Ishikawa (cell line): ENCODE data around the gene NOB1.

Experiments
- CEBPB ChIP-seq: IDR thresholded peaks from 2 replicates; pipeline ENCODE4 v1.6.1; 2012
- CREB1 ChIP-seq: IDR thresholded peaks from 2 replicates; pipeline ENCODE4 v1.6.1; 2012; ENCODE audit warnings: low read depth
- EGR1 ChIP-seq: IDR thresholded peaks from 2 replicates; pipeline ENCODE4 v1.6.1; 2012
- EP300 ChIP-seq: IDR thresholded peaks from 2 replicates; pipeline ENCODE4 v1.6.1; 2012; ENCODE audit warnings: borderline replicate concordance
- FOXM1 ChIP-seq: IDR thresholded peaks from 2 replicates; pipeline ENCODE4 v1.6.1; 2012; ENCODE audit warnings: low read depth, borderline replicate concordance
- NFIC ChIP-seq: IDR thresholded peaks from 2 replicates; pipeline ENCODE4 v1.6.1; 2012
- RAD21 ChIP-seq: IDR thresholded peaks from 2 replicates; pipeline ENCODE4 v1.6.1; 2012; ENCODE audit warnings: low read depth
- TAF1 ChIP-seq: IDR thresholded peaks from 2 replicates; pipeline ENCODE4 v1.6.1; 2012; ENCODE audit warnings: low read depth, mild to moderate bottlenecking
- TCF12 ChIP-seq: IDR thresholded peaks from 2 replicates; pipeline ENCODE4 v1.6.1; 2012; ENCODE audit warnings: low read depth
- TEAD4 ChIP-seq: IDR thresholded peaks from 2 replicates; pipeline ENCODE4 v1.6.1; 2012
- YY1 ChIP-seq: IDR thresholded peaks from 2 replicates; pipeline ENCODE4 v1.6.1; 2012; ENCODE audit warnings: low read depth
- ZBTB7A ChIP-seq: IDR thresholded peaks from 2 replicates; pipeline ENCODE4 v1.6.1; 2012; ENCODE audit warnings: low read depth
- TF ChIP-seq, protein P1 (sequence below): IDR thresholded peaks from 2 replicates; pipeline ENCODE4 v1.6.1; 2012; ENCODE audit warnings: low read depth, mild to moderate bottlenecking
- TF ChIP-seq, protein P2 (sequence below): IDR thresholded peaks from 2 replicates; pipeline ENCODE4 v1.6.1; 2012
- TF ChIP-seq, protein P3 (sequence below): IDR thresholded peaks from 2 replicates; pipeline ENCODE4 v1.6.1; 2012

Gene NOB1

DNA sequence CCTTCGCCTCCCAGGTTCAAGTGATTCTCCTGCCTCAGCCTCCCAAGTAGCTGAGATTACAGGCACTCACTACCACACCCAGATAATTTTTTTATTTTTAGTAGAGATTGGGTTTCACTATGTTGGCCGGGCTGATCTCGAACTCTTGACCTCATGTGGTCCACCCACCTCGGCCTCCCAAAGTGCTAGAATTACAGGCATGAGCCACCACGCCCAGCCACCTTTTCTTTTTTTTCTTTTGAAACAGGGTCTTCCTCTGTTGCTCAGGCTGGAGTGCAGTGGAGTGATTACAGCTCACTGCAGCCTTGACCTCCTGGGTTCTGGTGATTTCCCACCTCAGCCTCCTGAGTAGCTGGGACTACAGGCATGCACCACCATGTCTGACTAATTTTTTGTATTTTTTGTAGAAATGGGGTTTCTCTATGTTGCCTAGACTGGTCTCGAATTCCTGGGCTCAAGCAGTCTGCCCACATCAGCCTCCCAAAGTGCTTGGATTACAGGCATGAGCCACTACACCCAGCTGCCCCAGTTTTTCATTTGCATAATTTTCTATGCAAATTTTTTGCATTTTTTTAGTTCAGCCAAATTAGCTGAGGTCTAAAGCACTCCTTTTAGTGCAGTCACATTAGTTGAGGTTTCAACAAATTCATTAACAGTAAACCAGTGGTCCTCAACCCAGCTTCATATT, 18.7 kb upstream of the NOB1 start:
- TF ChIP-seq TCF12 (no peak), TAF1 (no peak), CREB1 (no peak), TEAD4 (no peak), EGR1 (no peak), YY1 (no peak), EP300 (no peak), CEBPB (no peak), RAD21 (no peak)
- TF ChIP-seq, protein P1, sequence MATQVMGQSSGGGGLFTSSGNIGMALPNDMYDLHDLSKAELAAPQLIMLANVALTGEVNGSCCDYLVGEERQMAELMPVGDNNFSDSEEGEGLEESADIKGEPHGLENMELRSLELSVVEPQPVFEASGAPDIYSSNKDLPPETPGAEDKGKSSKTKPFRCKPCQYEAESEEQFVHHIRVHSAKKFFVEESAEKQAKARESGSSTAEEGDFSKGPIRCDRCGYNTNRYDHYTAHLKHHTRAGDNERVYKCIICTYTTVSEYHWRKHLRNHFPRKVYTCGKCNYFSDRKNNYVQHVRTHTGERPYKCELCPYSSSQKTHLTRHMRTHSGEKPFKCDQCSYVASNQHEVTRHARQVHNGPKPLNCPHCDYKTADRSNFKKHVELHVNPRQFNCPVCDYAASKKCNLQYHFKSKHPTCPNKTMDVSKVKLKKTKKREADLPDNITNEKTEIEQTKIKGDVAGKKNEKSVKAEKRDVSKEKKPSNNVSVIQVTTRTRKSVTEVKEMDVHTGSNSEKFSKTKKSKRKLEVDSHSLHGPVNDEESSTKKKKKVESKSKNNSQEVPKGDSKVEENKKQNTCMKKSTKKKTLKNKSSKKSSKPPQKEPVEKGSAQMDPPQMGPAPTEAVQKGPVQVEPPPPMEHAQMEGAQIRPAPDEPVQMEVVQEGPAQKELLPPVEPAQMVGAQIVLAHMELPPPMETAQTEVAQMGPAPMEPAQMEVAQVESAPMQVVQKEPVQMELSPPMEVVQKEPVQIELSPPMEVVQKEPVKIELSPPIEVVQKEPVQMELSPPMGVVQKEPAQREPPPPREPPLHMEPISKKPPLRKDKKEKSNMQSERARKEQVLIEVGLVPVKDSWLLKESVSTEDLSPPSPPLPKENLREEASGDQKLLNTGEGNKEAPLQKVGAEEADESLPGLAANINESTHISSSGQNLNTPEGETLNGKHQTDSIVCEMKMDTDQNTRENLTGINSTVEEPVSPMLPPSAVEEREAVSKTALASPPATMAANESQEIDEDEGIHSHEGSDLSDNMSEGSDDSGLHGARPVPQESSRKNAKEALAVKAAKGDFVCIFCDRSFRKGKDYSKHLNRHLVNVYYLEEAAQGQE = no peak
- TF ChIP-seq, protein P2, sequence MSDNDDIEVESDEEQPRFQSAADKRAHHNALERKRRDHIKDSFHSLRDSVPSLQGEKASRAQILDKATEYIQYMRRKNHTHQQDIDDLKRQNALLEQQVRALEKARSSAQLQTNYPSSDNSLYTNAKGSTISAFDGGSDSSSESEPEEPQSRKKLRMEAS = no peak
- TF ChIP-seq, protein P3, sequence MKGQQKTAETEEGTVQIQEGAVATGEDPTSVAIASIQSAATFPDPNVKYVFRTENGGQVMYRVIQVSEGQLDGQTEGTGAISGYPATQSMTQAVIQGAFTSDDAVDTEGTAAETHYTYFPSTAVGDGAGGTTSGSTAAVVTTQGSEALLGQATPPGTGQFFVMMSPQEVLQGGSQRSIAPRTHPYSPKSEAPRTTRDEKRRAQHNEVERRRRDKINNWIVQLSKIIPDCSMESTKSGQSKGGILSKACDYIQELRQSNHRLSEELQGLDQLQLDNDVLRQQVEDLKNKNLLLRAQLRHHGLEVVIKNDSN = no peak

DNA sequence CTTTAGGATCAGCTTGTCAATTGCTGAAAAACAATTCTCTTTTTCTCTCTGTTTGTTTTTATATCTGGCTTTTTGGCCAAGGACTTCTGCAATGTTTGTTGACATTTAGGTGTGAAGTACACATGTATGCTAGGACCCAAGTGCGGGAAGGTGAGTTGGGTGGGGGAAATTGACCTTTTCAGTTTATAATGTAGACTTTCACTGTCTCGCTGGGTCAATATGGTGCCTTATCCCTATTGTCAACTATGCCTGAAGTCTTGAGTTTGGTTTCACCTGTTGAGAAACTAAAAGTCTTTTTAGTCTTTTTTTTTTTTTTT, 16.9 kb upstream of the NOB1 start:
- TF ChIP-seq, protein P3 = no peak
- TF ChIP-seq RAD21 (no peak), ZBTB7A (no peak), EP300 (no peak), TAF1 (no peak), TCF12 (no peak), FOXM1 (no peak), CEBPB (no peak), YY1 (no peak), TEAD4 (no peak), EGR1 (no peak), CREB1 (no peak), NFIC (no peak)
- TF ChIP-seq, protein P2 = no peak
- TF ChIP-seq, protein P1 = no peak

DNA sequence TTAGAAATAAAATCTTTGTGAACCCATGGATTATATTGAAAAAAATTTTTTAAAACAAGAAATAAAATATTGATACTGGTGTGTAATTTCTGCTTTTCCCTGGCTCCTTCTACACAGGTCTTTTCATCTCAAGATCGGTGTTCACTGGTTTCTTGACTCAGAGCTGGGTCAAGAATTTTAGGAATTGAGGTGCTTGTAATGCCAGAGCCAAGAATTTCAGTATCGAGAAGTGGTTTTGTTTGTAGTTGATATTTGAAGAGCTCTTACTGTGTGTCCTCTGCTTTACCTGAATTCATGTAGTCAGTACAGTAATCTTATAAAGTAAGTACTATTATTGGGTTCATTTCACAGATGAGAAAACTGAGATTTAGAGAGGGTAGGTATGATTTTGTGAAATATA, 14.7 kb upstream of the NOB1 start:
- TF ChIP-seq, protein P3 = no peak
- TF ChIP-seq NFIC = no peak
- TF ChIP-seq, protein P2 = no peak
- TF ChIP-seq FOXM1 = no peak
- no peak for TF ChIP-seq ZBTB7A
- TF ChIP-seq CEBPB = no peak

DNA sequence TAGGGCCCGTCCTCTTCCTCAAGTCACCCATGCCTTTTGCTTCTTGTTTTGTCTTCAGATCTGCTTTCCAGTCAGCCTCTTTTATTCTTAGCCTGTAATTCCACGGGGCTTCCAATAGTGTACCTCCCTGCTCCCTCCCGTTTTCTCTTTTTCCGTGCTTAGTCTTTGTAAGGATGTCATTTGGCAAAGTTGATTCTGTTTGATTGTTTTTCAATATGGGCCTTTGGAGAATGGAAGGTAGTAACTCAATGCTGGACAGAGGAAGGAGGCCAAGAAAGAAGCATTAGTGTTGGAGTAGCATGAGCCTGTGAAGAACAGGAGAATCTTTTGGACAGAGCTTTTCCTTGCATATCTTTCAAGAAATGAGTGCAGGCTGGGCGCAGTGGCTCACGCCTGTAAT, 13.9 kb upstream of the NOB1 start:
- TF ChIP-seq EGR1 (no peak), NFIC (no peak), ZBTB7A (no peak), CREB1 (no peak), EP300 (no peak), RAD21 (no peak), TCF12 (no peak), YY1 (no peak)
- TF ChIP-seq, protein P1 = no peak
